CD4-positive, alpha-beta memory T cell (primary cell): ENCODE results near the gene SNPH. TPM values are rescaled to one million over a fixed set of nuclear protein-coding genes. Genes with fewer than 3 reads are reported as not detected.

Source experiments
- CTCF ChIA-PET: fragments of 350-600 bp; sonication (Branson Sonifier 250); formaldehyde crosslinking; loops from one replicate; lab custom pipeline; 2021; ENCODE audit warnings: inconsistent platforms; ENCODE audit not compliant: partially characterized antibody; lab: Charles Lee
- POLR2A ChIA-PET: fragments of 350-600 bp; sonication (Branson Sonifier 250); formaldehyde crosslinking; loops from one replicate; lab custom pipeline; 2021; ENCODE audit not compliant: partially characterized antibody; lab: Charles Lee
- DNase-seq, 5 donors: peaks; one replicate each; pipeline versions ENCODE4 v3.0.0 to v3.0.0-alpha.2; 2020 to 2022; ENCODE audit warnings: mixed read lengths in 1 of 5
- H3K27ac ChIP-seq: one replicate; pipeline ENCODE4 v1.7.0; 2013; ENCODE audit warnings: low read depth, low read length
- H3K27me3 ChIP-seq: 2 replicates; pipeline ENCODE4 v1.7.0; 2013; ENCODE audit warnings: mild to moderate bottlenecking, low read length, moderate library complexity; ENCODE audit not compliant: insufficient read depth
- H3K36me3 ChIP-seq: 2 replicates; pipeline ENCODE4 v1.7.0; 2013; ENCODE audit warnings: mild to moderate bottlenecking, low read length, moderate library complexity; ENCODE audit not compliant: insufficient read depth
- H3K4me1 ChIP-seq: 2 replicates; pipeline ENCODE4 v1.7.0; 2013; ENCODE audit warnings: mild to moderate bottlenecking, low read length, moderate library complexity; ENCODE audit not compliant: insufficient read depth
- H3K4me3 ChIP-seq, 2 donors: one replicate each; pipeline ENCODE4 v1.7.0; 2013; ENCODE audit warnings: low read length in 2 of 2, mild to moderate bottlenecking in 1 of 2
- H3K9me3 ChIP-seq, 2 donors: one replicate each; pipeline ENCODE4 v1.7.0; 2013; ENCODE audit warnings: low read length in 2 of 2, control low read depth in 1 of 2; ENCODE audit not compliant: control insufficient read depth in 1 of 2
- H3K27ac Mint-ChIP-seq, 7 donors: one replicate each; pipeline ENCODE4 v1.8.0; 2020 to 2021; ENCODE audit warnings: mixed read lengths in 7 of 7, mild to moderate bottlenecking in 6 of 7, inconsistent platforms in 3 of 7, moderate library complexity in 3 of 7
- H3K27me3 Mint-ChIP-seq, 2 donors: one replicate each; pipeline ENCODE4 v1.8.0; 2020 to 2021; ENCODE audit warnings: mixed read lengths in 2 of 2
- H3K36me3 Mint-ChIP-seq, 2 donors: one replicate each; pipeline ENCODE4 v1.8.0; 2020 to 2021; ENCODE audit warnings: mixed read lengths in 2 of 2, inconsistent platforms in 1 of 2, mild to moderate bottlenecking in 1 of 2
- H3K4me1 Mint-ChIP-seq, 4 donors: one replicate each; pipeline ENCODE4 v1.8.0; 2020 to 2021; ENCODE audit warnings: mixed read lengths in 4 of 4, mild to moderate bottlenecking in 1 of 4
- H3K4me3 Mint-ChIP-seq, 8 donors: one replicate each; pipeline ENCODE4 v1.8.0; 2020 to 2021; ENCODE audit warnings: mixed read lengths in 8 of 8, mild to moderate bottlenecking in 7 of 8, moderate library complexity in 6 of 8, inconsistent platforms in 3 of 8
- H3K9me3 Mint-ChIP-seq, 8 donors: one replicate each; pipeline ENCODE4 v1.8.0; 2020 to 2021; ENCODE audit warnings: mixed read lengths in 8 of 8, mild to moderate bottlenecking in 5 of 8, inconsistent platforms in 3 of 8, moderate library complexity in 1 of 8
- intact Hi-C: fragments of 100-400 bp; cut with micrococcal nuclease; formaldehyde crosslinking; loops from one replicate; pipeline ENCODE4 v1.15.1; 2023
- polyA plus RNA-seq, 2 donors: library from polyadenylated mRNA; unstranded; fragments of 300-500 nt; fragmentation: Illumina TruSeq; gene quantifications; one replicate each; pipeline ENCODE4 v1.2.3, GENCODE V29; 2021
- total RNA-seq, 2 experiments: library from RNA; stranded (reverse); gene quantifications; one replicate each; pipeline ENCODE4 v1.2.3, GENCODE V29; 2021

The SNPH gene
- total and polyA plus RNA-seq, 4 experiments from 2014 or later, result 2.5 to 15.9 (median 10.4) TPM

DNA sequence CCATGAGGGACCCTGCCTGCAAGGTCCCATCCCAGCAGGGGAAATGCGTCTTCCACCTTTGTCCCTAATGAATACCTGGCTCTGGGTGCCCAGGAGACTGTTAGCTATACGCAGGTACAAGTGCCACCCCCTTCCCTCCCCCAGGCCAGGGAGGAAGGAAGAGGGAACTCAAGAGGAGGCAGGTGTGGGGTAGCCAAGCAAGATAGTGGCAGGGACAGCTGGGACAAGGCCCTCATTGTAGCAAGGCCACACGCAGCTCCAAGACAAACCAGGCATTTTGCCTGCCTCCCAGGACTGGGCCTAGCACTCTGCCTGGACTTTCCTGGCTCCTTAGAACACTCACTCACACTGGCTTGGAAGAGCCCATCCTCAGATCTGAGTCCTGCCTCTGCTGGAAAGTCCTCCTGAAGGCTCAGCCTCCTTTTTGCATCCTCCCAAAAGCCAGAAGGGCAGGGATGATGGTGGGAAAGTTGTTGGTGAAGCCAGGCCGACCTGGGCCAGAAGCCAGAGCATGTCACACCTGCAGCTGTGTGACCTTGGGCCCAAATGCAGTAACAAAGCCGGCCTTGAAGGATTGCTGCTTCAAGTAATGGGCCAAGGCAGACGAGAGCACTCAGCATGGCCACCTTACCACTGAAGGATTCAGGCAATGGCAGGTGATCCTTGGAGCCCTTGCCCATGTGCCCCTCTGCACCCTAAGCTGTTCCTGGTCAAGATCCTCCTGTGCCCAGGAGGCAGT lies 27.7 kb downstream of the SNPH start:
- no peak for DNase-seq
- Histone ChIP-seq H3K27me3 (no peaks in the 10 kb centered on the region), H3K36me3 (no peaks in the 10 kb centered on the region), H3K9me3 (no peaks in the 10 kb centered on the region), H3K27ac (no peak overlapping the region), H3K4me1 (no peaks in the 10 kb centered on the region), H3K4me3 (no peak overlapping the region)
- H3K4me3 Mint-ChIP-seq, result no peak overlapping the region
- H3K27me3 Mint-ChIP-seq, result no peaks in the 10 kb centered on the region
- peak overlapping the region in 1 of 7 donors; percentile 19 for H3K27ac Mint-ChIP-seq
- H3K9me3 Mint-ChIP-seq, result no peaks in the 10 kb centered on the region
- CTCF ChIA-PET, result no interaction called here
- intact Hi-C loops, result no loop called here
- POLR2A ChIA-PET, result no interaction called here
- H3K36me3 Mint-ChIP-seq, result peaks cover 3 to 8% of the 10 kb centered on the region in 2 donors
- H3K4me1 Mint-ChIP-seq, result peaks cover 2 to 9% (median 5%) of the 10 kb centered on the region in 4 donors

DNA sequence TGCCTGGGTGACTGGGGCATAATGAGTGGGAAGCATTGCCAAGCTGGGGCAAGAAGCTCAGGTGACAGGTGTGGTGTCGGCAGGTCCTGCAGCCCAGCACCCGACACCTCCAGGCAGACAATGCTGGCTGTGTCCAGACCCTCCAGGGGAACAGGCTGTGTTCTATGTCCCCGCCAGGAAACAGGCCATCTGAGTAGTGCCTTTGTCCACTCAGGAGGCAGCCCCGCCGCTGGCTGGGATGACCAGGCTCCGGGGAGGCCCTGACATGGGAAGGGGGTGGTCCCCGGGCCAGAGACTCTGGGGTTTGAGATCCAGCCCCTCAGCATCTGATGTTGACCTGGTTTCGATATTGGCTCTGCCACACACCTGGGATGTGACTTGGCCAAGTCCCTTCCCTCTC lies 28.4 kb downstream of the SNPH start:
- Histone ChIP-seq H3K27ac (no peak overlapping the region), H3K9me3 (no peaks in the 10 kb centered on the region), H3K4me3 (no peak overlapping the region), H3K27me3 (no peaks in the 10 kb centered on the region), H3K36me3 (no peaks in the 10 kb centered on the region), H3K4me1 (no peaks in the 10 kb centered on the region)
- no peaks in the 10 kb centered on the region for H3K9me3 Mint-ChIP-seq
- H3K27ac Mint-ChIP-seq, result peak overlapping the region in 1 of 7 donors; percentile 42
- peaks cover 2 to 10% (median 7%) of the 10 kb centered on the region in 4 donors for H3K4me1 Mint-ChIP-seq
- no peaks in the 10 kb centered on the region for H3K27me3 Mint-ChIP-seq
- no peak overlapping the region for H3K4me3 Mint-ChIP-seq
- POLR2A ChIA-PET, result no interaction called here
- intact Hi-C loops, result no loop called here
- CTCF ChIA-PET, result no interaction called here
- H3K36me3 Mint-ChIP-seq, result peaks cover 3 to 8% of the 10 kb centered on the region in 2 donors
- no peak for DNase-seq

DNA sequence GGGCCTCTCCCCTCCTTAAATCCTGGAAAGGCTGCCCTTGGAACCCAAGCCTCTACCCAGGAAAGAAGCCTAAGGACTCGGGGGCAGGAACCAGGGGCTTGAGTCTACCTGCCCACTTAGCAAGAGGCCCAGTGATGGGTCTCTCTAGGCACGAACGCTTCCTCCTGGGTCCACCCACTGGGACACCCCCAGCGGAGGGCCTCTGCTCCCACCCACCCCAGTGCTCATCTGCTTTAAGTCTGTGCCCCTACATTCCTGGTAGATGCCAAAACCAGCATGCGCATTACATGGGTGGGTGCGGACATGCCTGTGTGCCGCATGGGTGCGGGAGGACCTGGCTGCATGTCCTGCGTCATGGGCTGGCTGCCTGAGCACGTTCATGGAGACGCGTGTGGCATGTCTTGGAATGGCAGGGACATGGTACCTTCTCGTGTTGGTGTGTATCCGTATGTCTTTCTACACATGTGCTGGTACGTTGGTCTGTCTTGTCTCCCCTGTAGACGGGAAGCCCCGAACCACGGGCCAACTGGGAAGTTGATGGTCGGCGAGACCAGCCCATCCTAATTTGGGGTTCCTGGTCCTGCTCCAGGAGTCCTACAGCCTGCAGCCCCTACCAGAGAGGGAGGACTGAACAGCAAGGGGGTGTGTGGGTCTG lies 29.3 kb downstream of the SNPH start:
- ChIA-PET CTCF (no interaction called here), POLR2A (no interaction called here)
- Mint-ChIP-seq H3K4me3 (no peak overlapping the region), H3K36me3 (peaks cover 3 to 8% of the 10 kb centered on the region in 2 donors), H3K9me3 (no peaks in the 10 kb centered on the region), H3K27ac (no peak overlapping the region), H3K4me1 (peaks cover 6 to 16% (median 11%) of the 10 kb centered on the region in 4 donors), H3K27me3 (no peaks in the 10 kb centered on the region)
- Histone ChIP-seq H3K4me3 (no peak overlapping the region), H3K4me1 (peaks cover 4% of the 10 kb centered on the region), H3K9me3 (no peaks in the 10 kb centered on the region), H3K27ac (no peak overlapping the region), H3K36me3 (no peaks in the 10 kb centered on the region), H3K27me3 (no peaks in the 10 kb centered on the region)
- no peak for DNase-seq
- intact Hi-C loops, result no loop called here

DNA sequence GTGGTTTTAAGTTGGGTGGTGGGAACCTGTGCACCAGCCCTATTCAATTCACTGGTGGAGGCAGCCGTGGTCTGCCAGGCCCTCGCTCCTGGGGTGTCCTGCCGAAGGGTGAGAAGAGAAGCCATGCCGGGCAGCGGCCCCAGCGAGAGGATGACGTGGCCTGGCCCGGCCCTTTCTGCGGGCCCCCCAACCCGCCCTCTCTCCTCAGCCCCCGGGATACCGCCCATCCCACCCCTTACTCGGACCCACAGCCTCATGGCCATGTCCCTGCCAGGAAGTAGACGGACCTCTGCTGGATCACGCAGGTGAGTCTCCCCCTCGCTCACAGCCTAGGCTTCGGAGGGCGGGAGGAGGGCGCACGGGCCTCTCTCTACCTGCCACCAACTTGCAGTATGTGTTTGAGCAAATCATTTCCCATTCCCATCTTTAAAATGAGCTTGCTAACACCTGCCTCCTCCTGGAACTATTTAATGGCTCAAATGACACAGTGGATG lies 30.1 kb downstream of the SNPH start:
- no peak for DNase-seq
- ChIA-PET CTCF (no interaction called here), POLR2A (no interaction called here)
- Histone ChIP-seq H3K27me3 (no peaks in the 10 kb centered on the region), H3K4me3 (no peak overlapping the region), H3K27ac (no peak overlapping the region), H3K36me3 (no peaks in the 10 kb centered on the region), H3K4me1 (peaks cover 11% of the 10 kb centered on the region), H3K9me3 (no peaks in the 10 kb centered on the region)
- Mint-ChIP-seq H3K4me3 (no peak overlapping the region), H3K36me3 (peaks cover 3 to 12% of the 10 kb centered on the region in 2 donors), H3K27me3 (no peaks in the 10 kb centered on the region), H3K4me1 (peaks cover 11 to 24% (median 17%) of the 10 kb centered on the region in 4 donors), H3K9me3 (no peaks in the 10 kb centered on the region), H3K27ac (no peak overlapping the region)
- intact Hi-C loops, result no loop called here

DNA sequence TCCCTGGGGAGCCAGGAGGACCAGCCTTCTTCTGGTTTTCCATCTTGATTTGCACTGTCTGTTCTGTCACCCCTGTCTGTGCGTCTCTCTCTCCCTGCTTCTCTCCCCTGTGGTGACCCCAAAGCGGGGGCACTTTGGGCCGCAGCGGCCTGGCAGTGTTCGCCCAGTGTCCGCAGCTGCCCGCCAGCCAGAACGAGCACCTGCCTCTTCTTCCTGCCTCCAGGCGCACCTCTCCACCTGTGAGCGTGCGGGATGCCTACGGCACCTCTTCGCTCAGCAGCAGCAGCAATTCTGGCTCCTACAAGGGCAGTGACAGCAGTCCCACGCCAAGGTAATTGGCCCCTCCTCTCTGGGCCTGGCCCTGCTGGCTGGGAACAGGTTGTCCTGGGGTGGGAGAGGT lies 30.8 kb downstream of the SNPH start:
- intact Hi-C loops, result no loop called here
- Mint-ChIP-seq H3K4me3 (no peak overlapping the region), H3K27me3 (no peaks in the 10 kb centered on the region), H3K27ac (peak overlapping the region in 2 of 7 donors; percentile 41 to 63), H3K9me3 (no peaks in the 10 kb centered on the region), H3K36me3 (peaks cover 3 to 13% of the 10 kb centered on the region in 2 donors), H3K4me1 (peaks cover 13 to 27% (median 19%) of the 10 kb centered on the region in 4 donors)
- Histone ChIP-seq H3K27me3 (no peaks in the 10 kb centered on the region), H3K36me3 (no peaks in the 10 kb centered on the region), H3K4me1 (peaks cover 13% of the 10 kb centered on the region), H3K27ac (no peak overlapping the region), H3K9me3 (no peaks in the 10 kb centered on the region), H3K4me3 (no peak overlapping the region)
- no peak for DNase-seq
- ChIA-PET CTCF (no interaction called here), POLR2A (no interaction called here)

DNA sequence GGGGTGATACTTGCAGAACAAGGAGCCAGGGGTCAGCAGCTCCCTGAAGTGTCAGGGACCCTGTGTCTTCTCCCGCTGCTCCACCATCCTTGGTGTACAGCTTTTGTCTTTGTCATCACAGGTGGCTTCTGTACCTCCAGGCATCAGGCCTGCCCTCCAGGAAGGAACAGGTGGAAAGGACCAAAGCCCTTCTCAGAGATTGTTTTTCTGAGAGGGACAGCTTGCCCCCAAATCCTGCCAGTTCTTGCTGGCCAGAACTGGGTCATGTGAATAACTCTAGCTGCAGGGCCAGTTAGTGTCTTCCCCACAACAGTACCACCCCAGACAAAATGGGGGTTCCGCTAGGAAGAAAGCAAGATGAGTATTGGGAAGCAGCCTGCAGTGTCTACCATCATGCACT lies 31.4 kb downstream of the SNPH start:
- POLR2A ChIA-PET, result no interaction called here
- intact Hi-C loops, result no loop called here
- Histone ChIP-seq H3K36me3 (no peaks in the 10 kb centered on the region), H3K27ac (no peak overlapping the region), H3K4me3 (no peak overlapping the region), H3K9me3 (no peaks in the 10 kb centered on the region), H3K4me1 (peaks cover 13% of the 10 kb centered on the region), H3K27me3 (no peaks in the 10 kb centered on the region)
- no peak overlapping the region for H3K4me3 Mint-ChIP-seq
- peak overlapping the region in 2 of 7 donors; percentile 41 to 51 for H3K27ac Mint-ChIP-seq
- CTCF ChIA-PET, result interaction anchor here (1.1 to 1.4 kb wide), 2 partner anchors 16 to 43 kb away, joined by 4 read pairs; no protein-coding TSS in a partner anchor
- peaks cover 12 to 25% (median 17%) of the 10 kb centered on the region in 4 donors for H3K4me1 Mint-ChIP-seq
- H3K27me3 Mint-ChIP-seq, result no peaks in the 10 kb centered on the region
- H3K36me3 Mint-ChIP-seq, result peaks cover 3 to 13% of the 10 kb centered on the region in 2 donors
- H3K9me3 Mint-ChIP-seq, result no peaks in the 10 kb centered on the region
- DNase-seq, result no peak

DNA sequence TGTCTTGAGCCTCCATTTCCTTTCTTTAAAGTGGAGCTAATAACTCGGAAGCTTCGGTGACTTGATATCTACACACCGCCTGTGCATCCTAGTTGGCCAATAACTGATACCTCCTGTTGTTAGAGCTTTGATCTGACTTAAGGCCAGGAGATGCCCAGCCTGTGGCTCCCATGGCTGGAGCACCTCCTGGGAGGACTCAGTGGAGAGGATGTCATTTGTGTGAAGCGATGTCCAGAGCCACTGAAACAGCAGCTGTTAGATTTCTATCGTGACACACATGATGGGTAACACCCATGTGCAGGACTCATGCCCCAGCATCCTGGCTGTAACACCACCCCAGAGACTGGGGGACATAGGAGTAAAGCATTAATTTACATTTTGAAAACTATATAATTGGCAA lies 32.1 kb downstream of the SNPH start:
- Mint-ChIP-seq H3K9me3 (no peaks in the 10 kb centered on the region), H3K27me3 (no peaks in the 10 kb centered on the region), H3K27ac (peak overlapping the region in 1 of 7 donors; percentile 46), H3K4me3 (no peak overlapping the region), H3K4me1 (peaks cover 10 to 22% (median 16%) of the 10 kb centered on the region in 4 donors), H3K36me3 (peaks cover 3 to 17% of the 10 kb centered on the region in 2 donors)
- Histone ChIP-seq H3K4me1 (peaks cover 13% of the 10 kb centered on the region), H3K27me3 (no peaks in the 10 kb centered on the region), H3K36me3 (no peaks in the 10 kb centered on the region), H3K4me3 (no peak overlapping the region), H3K9me3 (no peaks in the 10 kb centered on the region), H3K27ac (no peak overlapping the region)
- DNase-seq, result no peak
- ChIA-PET CTCF (interaction anchor here (1.0 to 1.4 kb wide), 3 partner anchors 15 to 42 kb away, joined by 3 to 4 read pairs (median 4); no protein-coding TSS in a partner anchor), POLR2A (no interaction called here)
- intact Hi-C loops, result no loop called here
